H9 (cell line): ENCODE data around the gene CLPTM1L. TPM values are rescaled to one million over a fixed set of nuclear protein-coding genes. Genes with fewer than 3 reads are reported as not detected.
A peak's percentile ranks its signal among the peaks of the same experiment; 100 is the strongest.

Experiments used
- DNase-seq: peaks from one replicate; pipeline ENCODE4 v3.0.0-alpha.2; 2017
- H2AFZ ChIP-seq: one replicate; pipeline ENCODE4 v1.6.1; 2013; ENCODE audit warnings: mild to moderate bottlenecking, low read length, control low read depth, moderate library complexity
- H2AK5ac ChIP-seq: 2 replicates; pipeline ENCODE4 v1.6.1; 2013; ENCODE audit warnings: low read length, control low read depth, mixed read lengths; ENCODE audit not compliant: insufficient read length
- H2BK120ac ChIP-seq: one replicate; pipeline ENCODE4 v1.6.1; 2013; ENCODE audit warnings: low read depth, mild to moderate bottlenecking, low read length, control low read depth, inconsistent platforms; ENCODE audit not compliant: poor library complexity, severe bottlenecking
- H2BK12ac ChIP-seq: 2 replicates; pipeline ENCODE4 v1.6.1; 2013; ENCODE audit warnings: low read length, control low read depth, mixed read lengths, low read depth; ENCODE audit not compliant: insufficient read length
- H2BK15ac ChIP-seq: 2 replicates; pipeline ENCODE4 v1.6.1; 2013; ENCODE audit warnings: low read depth, low read length, control low read depth
- H2BK20ac ChIP-seq: one replicate; pipeline ENCODE4 v1.6.1; 2013; ENCODE audit warnings: low read depth, mild to moderate bottlenecking, low read length, control low read depth, inconsistent platforms; ENCODE audit not compliant: poor library complexity, severe bottlenecking
- H2BK5ac ChIP-seq: 2 replicates; pipeline ENCODE4 v1.6.1; 2013; ENCODE audit warnings: low read length, control low read depth, mixed read lengths; ENCODE audit not compliant: insufficient read length
- H3K14ac ChIP-seq: 2 replicates; pipeline ENCODE4 v1.6.1; 2013; ENCODE audit warnings: low read length, control low read depth; ENCODE audit not compliant: insufficient read depth
- H3K18ac ChIP-seq: 2 replicates; pipeline ENCODE4 v1.6.1; 2013; ENCODE audit warnings: low read depth, mild to moderate bottlenecking, mixed read lengths, low read length, control low read depth; ENCODE audit not compliant: insufficient read length
- H3K23ac ChIP-seq: 2 replicates; pipeline ENCODE4 v1.6.1; 2013; ENCODE audit warnings: low read length, control low read depth, mixed read lengths, low read depth; ENCODE audit not compliant: insufficient read length
- H3K23me2 ChIP-seq: 2 replicates; pipeline ENCODE4 v1.6.1; 2013; ENCODE audit warnings: low read depth, mild to moderate bottlenecking, mixed read lengths, low read length, control low read depth; ENCODE audit not compliant: insufficient read length, poor library complexity, severe bottlenecking
- H3K27ac ChIP-seq: 2 replicates; pipeline ENCODE4 v1.5.1; 2013; ENCODE audit warnings: low read length, control low read depth, mixed read lengths, low read depth; ENCODE audit not compliant: insufficient read length
- H3K27me3 ChIP-seq: 2 replicates; pipeline ENCODE4 v1.6.1; 2013; ENCODE audit warnings: low read length, control low read depth, inconsistent platforms; ENCODE audit not compliant: insufficient read depth
- H3K4ac ChIP-seq: 2 replicates; pipeline ENCODE4 v1.6.1; 2013; ENCODE audit warnings: low read depth, mild to moderate bottlenecking, control low read depth, inconsistent platforms, low read length, moderate library complexity
- H3K4me1 ChIP-seq: 2 replicates; pipeline ENCODE4 v1.6.1; 2013; ENCODE audit warnings: low read length, control low read depth, inconsistent platforms; ENCODE audit not compliant: insufficient read depth
- H3K4me2 ChIP-seq: 2 replicates; pipeline ENCODE4 v1.6.1; 2013; ENCODE audit warnings: low read length, control low read depth, mixed read lengths; ENCODE audit not compliant: insufficient read length, insufficient read depth
- H3K56ac ChIP-seq: 2 replicates; pipeline ENCODE4 v1.6.1; 2013; ENCODE audit warnings: low read depth, mild to moderate bottlenecking, mixed read lengths, low read length, control low read depth; ENCODE audit not compliant: insufficient read length
- H3K79me1 ChIP-seq: 2 replicates; pipeline ENCODE4 v1.6.1; 2013; ENCODE audit warnings: low read depth, mild to moderate bottlenecking, moderate library complexity, low read length, control low read depth, inconsistent platforms; ENCODE audit not compliant: insufficient read depth, poor library complexity, severe bottlenecking
- H3K79me2 ChIP-seq: 2 replicates; pipeline ENCODE4 v1.6.1; 2013; ENCODE audit warnings: low read length, control low read depth, inconsistent platforms; ENCODE audit not compliant: insufficient read depth
- H3K9ac ChIP-seq: 2 replicates; pipeline ENCODE4 v1.6.1; 2013; ENCODE audit warnings: low read length, control low read depth, mixed read lengths; ENCODE audit not compliant: insufficient read length; ENCODE audit errors: extremely low read depth
- H3K9me3 ChIP-seq: one replicate; pipeline ENCODE4 v1.6.1; 2013; ENCODE audit warnings: low read depth, low read length, inconsistent platforms; ENCODE audit not compliant: control insufficient read depth
- H3T11ph ChIP-seq: one replicate; pipeline ENCODE4 v1.6.1; 2013; ENCODE audit warnings: mild to moderate bottlenecking, low read length, control low read depth, inconsistent platforms
- H4K20me1 ChIP-seq: one replicate; pipeline ENCODE4 v1.6.1; 2013; ENCODE audit not compliant: control insufficient read depth, insufficient read length, insufficient read depth
- H4K5ac ChIP-seq: 2 replicates; pipeline ENCODE4 v1.6.1; 2013; ENCODE audit warnings: low read depth, mild to moderate bottlenecking, mixed read lengths, low read length, control low read depth; ENCODE audit not compliant: insufficient read length
- H4K8ac ChIP-seq: replicated peaks from 2 replicates; pipeline ENCODE4 v1.6.1; 2013; ENCODE audit warnings: low read length, control low read depth, mixed read lengths, low read depth; ENCODE audit not compliant: insufficient read length
- H4K91ac ChIP-seq: 2 replicates; pipeline ENCODE4 v1.6.1; 2013; ENCODE audit warnings: low read depth, mild to moderate bottlenecking, moderate library complexity, mixed read lengths, low read length, control low read depth; ENCODE audit not compliant: insufficient read length
- H3K27ac Mint-ChIP-seq, 3 experiments: 2 replicates in 2 of 3; 3 replicates in 1 of 3; pipeline ENCODE4 v1.8.0; 2020 to 2021; ENCODE audit warnings: mixed read lengths in 3 of 3, mild to moderate bottlenecking in 1 of 3, moderate library complexity in 1 of 3
- H3K27me3 Mint-ChIP-seq: 2 replicates; pipeline ENCODE4 v1.8.0; 2021; ENCODE audit warnings: low read depth, mild to moderate bottlenecking, moderate library complexity, mixed read lengths
- H3K36me3 Mint-ChIP-seq, 3 experiments: 2 replicates in 2 of 3; 3 replicates in 1 of 3; pipeline ENCODE4 v1.8.0; 2020 to 2021; ENCODE audit warnings: low read depth in 3 of 3, mixed read lengths in 3 of 3; ENCODE audit not compliant: insufficient read depth in 1 of 3
- H3K4me1 Mint-ChIP-seq, 2 experiments: 2 replicates each; pipeline ENCODE4 v1.8.0; 2020; ENCODE audit warnings: mixed read lengths in 2 of 2
- H3K4me3 Mint-ChIP-seq, 2 experiments: 2 replicates in 1 of 2; 3 replicates in 1 of 2; pipeline ENCODE4 v1.8.0; 2020 to 2021; ENCODE audit warnings: mild to moderate bottlenecking in 2 of 2, mixed read lengths in 2 of 2, moderate library complexity in 1 of 2
- H3K9me3 Mint-ChIP-seq, 2 experiments: 2 replicates in 1 of 2; 3 replicates in 1 of 2; pipeline ENCODE4 v1.8.0; 2020; ENCODE audit warnings: mild to moderate bottlenecking in 2 of 2, mixed read lengths in 2 of 2, moderate library complexity in 1 of 2
- CTCF ChIP-seq: fragments of 200-600 bp; sonication (generic); conservative IDR thresholded peaks from 3 replicates; pipeline ENCODE4 v1.8.0; 2021; ENCODE audit warnings: antibody characterized with exemption, mild to moderate bottlenecking
- WGBS: extraction: QIAGEN DNeasy Blood & Tissue Kit; methylation state at CpG from one replicate; pipeline ENCODE4 v1.1.7; 2013; ENCODE audit warnings: missing lambda C conversion rate, low lambda C conversion rate, mixed read lengths; ENCODE audit not compliant: insufficient read length; ENCODE audit errors: extremely low coverage; 5-methylcytosine and 5-hydroxymethylcytosine counted together
- total RNA-seq: library from RNA; stranded (reverse); gene quantifications from 2 replicates; pipeline ENCODE4 v1.2.1, GENCODE V29; 2021

CLPTM1L gene
- total RNA-seq, 1 experiment from 2014 or later: 108 TPM

- no peak overlapping the region for H3K18ac ChIP-seq
These were observed 19.6 kb downstream of the CLPTM1L start for GRCh38 chr5:1325191-1325741.

More at GRCh38 chr5:1325191-1325741, 19.6 kb downstream of the CLPTM1L start:
- Histone ChIP-seq H4K91ac (no peak overlapping the region), H2BK120ac (no peak overlapping the region), H3K27me3 (no peaks in the 10 kb centered on the region), H3K27ac (no peak overlapping the region), H3K14ac (no peak overlapping the region), H4K5ac (no peak overlapping the region), H3K4me1 (no peaks in the 10 kb centered on the region), H4K8ac (no peak overlapping the region), H3K4me2 (no peak overlapping the region), H3K9ac (no peak overlapping the region), H2BK12ac (no peak overlapping the region), H3K56ac (no peak overlapping the region), H3K23me2 (no peaks in the 10 kb centered on the region), H3K23ac (no peak overlapping the region), H2AK5ac (no peak overlapping the region), H2BK20ac (no peak overlapping the region), H3T11ph (no peak overlapping the region), H2AFZ (no peak overlapping the region), H3K79me2 (no peaks in the 10 kb centered on the region), H4K20me1 (no peaks in the 10 kb centered on the region), H3K9me3 (no peaks in the 10 kb centered on the region), H3K4ac (no peak overlapping the region), H2BK15ac (no peak overlapping the region), H3K79me1 (no peaks in the 10 kb centered on the region), H2BK5ac (no peak overlapping the region)
- peaks cover 5% of the 10 kb centered on the region in 2 experiments; a peak in 2 of 4 replicates for H3K4me1 Mint-ChIP-seq
- H3K27ac Mint-ChIP-seq: no peak overlapping the region
- H3K9me3 Mint-ChIP-seq: no peaks in the 10 kb centered on the region; a peak in 2 of 5 replicates
- DNase-seq: peak; percentile 8
- peaks cover 44 to 80% (median 63%) of the 10 kb centered on the region in 3 experiments for H3K36me3 Mint-ChIP-seq
- no peak for TF ChIP-seq CTCF
- no peaks in the 10 kb centered on the region for H3K27me3 Mint-ChIP-seq
- no peak overlapping the region for H3K4me3 Mint-ChIP-seq
- no CpG with 5 or more reads among the region's 17 CpGs for WGBS
